Keratinocyte (primary cell): ENCODE results near the gene C11orf71. TPM values are rescaled to one million over a fixed set of nuclear protein-coding genes. Genes with fewer than 3 reads are reported as not detected.

Experiments
- DNase-seq: peaks from one replicate; pipeline ENCODE4 v3.0.0-alpha.2; 2011; ENCODE audit warnings: low read depth, missing footprints, low spot score
- FAIRE-seq: peaks from 2 replicates; lab custom pipeline; 2011; peaks lifted over from hg19 to GRCh38; lab: Jason Lieb, UNC
- H2AFZ ChIP-seq: 2 replicates; pipeline ENCODE4 v1.6.0; 2012; ENCODE audit warnings: low read length, control low read depth, inconsistent platforms; ENCODE audit not compliant: control insufficient read depth
- H3K27ac ChIP-seq: 2 replicates; pipeline ENCODE4 v1.5.1; 2011; ENCODE audit warnings: low read length; ENCODE audit not compliant: control insufficient read depth, insufficient read depth
- H3K27me3 ChIP-seq: 3 replicates; pipeline ENCODE4 v1.6.0; 2011; ENCODE audit warnings: low read length; ENCODE audit not compliant: control insufficient read depth, insufficient read depth; ENCODE audit errors: extremely low read depth
- H3K36me3 ChIP-seq, 2 experiments: 2 replicates in 1 of 2; 3 replicates in 1 of 2; pipeline ENCODE4 v1.5.1; 2011; ENCODE audit warnings: low read length in 2 of 2, mild to moderate bottlenecking in 1 of 2; ENCODE audit not compliant: control insufficient read depth in 2 of 2, insufficient read depth in 2 of 2; ENCODE audit errors: extremely low read depth in 1 of 2
- H3K4me1 ChIP-seq: 3 replicates; pipeline ENCODE4 v1.5.1; 2011; ENCODE audit warnings: low read length; ENCODE audit not compliant: control insufficient read depth, insufficient read depth; ENCODE audit errors: extremely low read depth
- H3K4me2 ChIP-seq: 3 replicates; pipeline ENCODE4 v1.6.0; 2011; ENCODE audit warnings: low read depth, low read length; ENCODE audit not compliant: control insufficient read depth, insufficient read depth; ENCODE audit errors: extremely low read depth
- H3K4me3 ChIP-seq, 3 experiments: fragments of 200-600 bp in 1 of 3; sonication (generic) in 1 of 3; 2 replicates in 2 of 3; 3 replicates in 1 of 3; pipeline ENCODE4 v1.5.1; 2011 to 2016; ENCODE audit warnings: low read length in 3 of 3, mild to moderate bottlenecking in 3 of 3, control low read depth in 2 of 3, inconsistent platforms in 1 of 3, low read depth in 1 of 3, mixed read lengths in 1 of 3, mixed run types in 1 of 3, moderate library complexity in 1 of 3; ENCODE audit not compliant: control insufficient read depth in 2 of 3, insufficient read depth in 2 of 3; ENCODE audit errors: extremely low read depth in 1 of 3
- H3K79me2 ChIP-seq: 2 replicates; pipeline ENCODE4 v1.6.0; 2012; ENCODE audit warnings: low read length; ENCODE audit not compliant: control insufficient read depth, insufficient read depth
- H3K9ac ChIP-seq: 3 replicates; pipeline ENCODE4 v1.6.0; 2011; ENCODE audit warnings: low read length; ENCODE audit not compliant: control insufficient read depth, insufficient read depth; ENCODE audit errors: extremely low read depth
- H3K9me1 ChIP-seq: 3 replicates; pipeline ENCODE4 v1.6.0; 2011; ENCODE audit warnings: low read length; ENCODE audit not compliant: control insufficient read depth, insufficient read depth; ENCODE audit errors: extremely low read depth
- H3K9me3 ChIP-seq: 2 replicates; pipeline ENCODE4 v1.5.1; 2012; ENCODE audit warnings: low read depth, low read length; ENCODE audit not compliant: control insufficient read depth
- H4K20me1 ChIP-seq: 3 replicates; pipeline ENCODE4 v1.6.0; 2011; ENCODE audit warnings: low read length; ENCODE audit not compliant: control insufficient read depth, insufficient read depth; ENCODE audit errors: extremely low read depth
- EZH2 ChIP-seq: IDR thresholded peaks from one replicate; pipeline ENCODE4 v1.6.1; 2012; ENCODE audit warnings: inconsistent platforms, mild to moderate bottlenecking, low read length, moderate library complexity
- dilution Hi-C: fragments of 300-500 bp; cut with MboI; formaldehyde crosslinking; loops from one replicate; pipeline ENCODE4 v1.7.0; 2020; ENCODE audit warnings: low sequenced_read_pairs; ENCODE audit not compliant: extremely low pct_ligation_motif_present
- polyA plus RNA-seq, 5 experiments: library from polyadenylated mRNA; depleted of rRNA in 3 of 5; stranded (reverse) in 3 of 5; stranded (forward) in 1 of 5; unstranded in 1 of 5; fragments of >200 nt; gene quantifications; 1 replicate in 1 of 5; 2 replicates in 3 of 5; 3 replicates in 1 of 5; pipeline versions ENCODE4 v1.2.1 to v1.2.3, GENCODE V29; 2011 to 2012; ENCODE audit warnings: missing spikeins in 2 of 5, low read depth in 1 of 5, low replicate concordance in 1 of 5
- TF ChIP-seq, protein P1 (sequence below), 3 experiments: IDR thresholded peaks in 1 of 3; conservative IDR thresholded peaks in 1 of 3; optimal IDR thresholded peaks in 1 of 3; 2 replicates in 2 of 3; 3 replicates in 1 of 3; pipeline versions ENCODE3 to v1.5.1; 2011; ENCODE audit warnings: low read length in 3 of 3, mild to moderate bottlenecking in 3 of 3, moderate library complexity in 2 of 3, control low read depth in 1 of 3, inconsistent platforms in 1 of 3; ENCODE audit not compliant: insufficient read depth in 2 of 3; ENCODE audit errors: extremely low read depth in 1 of 3

The C11orf71 gene
- polyA plus RNA-seq, 1 donor (not counting 4 experiments of a cell fraction or from before 2014, with no cell fraction given), result 2.1 TPM

DNA sequence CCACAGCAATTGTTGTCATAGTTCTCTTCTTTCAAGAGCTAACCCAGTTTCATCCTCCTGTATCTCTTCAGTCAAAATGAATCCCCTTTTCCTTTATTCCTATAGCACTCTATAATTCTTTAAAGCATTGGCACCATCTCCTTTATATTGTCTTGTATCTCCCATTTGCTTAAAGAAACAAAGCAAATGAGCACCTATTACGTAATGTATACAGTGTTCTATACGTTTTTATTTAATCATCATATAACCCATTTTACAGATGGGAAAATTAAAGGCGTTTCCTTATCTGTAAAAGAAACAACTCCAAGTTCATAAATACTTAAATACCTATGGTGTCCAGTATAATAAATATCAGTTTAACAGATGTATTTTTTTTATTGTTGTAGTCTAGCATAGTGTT, 32.6 kb upstream of the C11orf71 start:
- no peak overlapping the region for H3K4me2 ChIP-seq
- no peak overlapping the region for H3K4me3 ChIP-seq
- H3K9me3 ChIP-seq, result no peaks in the 10 kb centered on the region
- no peak overlapping the region for H3K27ac ChIP-seq
- no peak overlapping the region for H2AFZ ChIP-seq
- TF ChIP-seq EZH2, result no peak
- no peaks in the 10 kb centered on the region for H3K36me3 ChIP-seq
- peaks cover 4% of the 10 kb centered on the region for H3K4me1 ChIP-seq
- FAIRE-seq (no peak), DNase-seq (no peak)
- H3K79me2 ChIP-seq, result no peaks in the 10 kb centered on the region
- H3K9me1 ChIP-seq, result no peaks in the 10 kb centered on the region
- dilution Hi-C loops, result no loop called here
- H3K9ac ChIP-seq, result no peak overlapping the region
- H4K20me1 ChIP-seq, result no peaks in the 10 kb centered on the region
- H3K27me3 ChIP-seq, result no peaks in the 10 kb centered on the region

DNA sequence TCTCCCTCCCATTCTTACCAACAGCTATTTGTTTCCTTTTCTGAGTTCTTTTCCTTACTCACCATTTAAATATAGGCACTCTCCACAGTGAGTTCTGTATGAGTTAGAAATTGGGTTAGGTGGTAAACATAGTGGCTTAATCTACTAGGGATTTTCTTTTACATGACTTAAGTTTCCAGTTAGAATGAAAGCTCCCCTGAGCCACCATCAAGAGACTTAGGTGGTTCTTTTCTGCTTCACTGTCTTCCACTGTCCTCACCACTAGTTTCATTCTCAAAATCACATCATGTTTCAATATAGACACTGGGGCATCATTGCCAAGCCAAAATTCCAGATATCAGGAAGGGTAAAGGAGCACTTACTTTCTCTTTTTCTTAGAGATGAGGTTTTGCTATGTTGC, 30.0 kb upstream of the C11orf71 start:
- no peak overlapping the region for H2AFZ ChIP-seq
- H3K4me3 ChIP-seq, result no peak overlapping the region
- H3K36me3 ChIP-seq, result no peaks in the 10 kb centered on the region
- H3K9me3 ChIP-seq, result no peaks in the 10 kb centered on the region
- H3K4me2 ChIP-seq, result no peak overlapping the region
- H3K9me1 ChIP-seq, result no peaks in the 10 kb centered on the region
- no peak overlapping the region for H3K9ac ChIP-seq
- dilution Hi-C loops, result no loop called here
- no peak for DNase-seq
- no peaks in the 10 kb centered on the region for H3K79me2 ChIP-seq
- no peak overlapping the region for H3K27ac ChIP-seq
- TF ChIP-seq, protein P1, sequence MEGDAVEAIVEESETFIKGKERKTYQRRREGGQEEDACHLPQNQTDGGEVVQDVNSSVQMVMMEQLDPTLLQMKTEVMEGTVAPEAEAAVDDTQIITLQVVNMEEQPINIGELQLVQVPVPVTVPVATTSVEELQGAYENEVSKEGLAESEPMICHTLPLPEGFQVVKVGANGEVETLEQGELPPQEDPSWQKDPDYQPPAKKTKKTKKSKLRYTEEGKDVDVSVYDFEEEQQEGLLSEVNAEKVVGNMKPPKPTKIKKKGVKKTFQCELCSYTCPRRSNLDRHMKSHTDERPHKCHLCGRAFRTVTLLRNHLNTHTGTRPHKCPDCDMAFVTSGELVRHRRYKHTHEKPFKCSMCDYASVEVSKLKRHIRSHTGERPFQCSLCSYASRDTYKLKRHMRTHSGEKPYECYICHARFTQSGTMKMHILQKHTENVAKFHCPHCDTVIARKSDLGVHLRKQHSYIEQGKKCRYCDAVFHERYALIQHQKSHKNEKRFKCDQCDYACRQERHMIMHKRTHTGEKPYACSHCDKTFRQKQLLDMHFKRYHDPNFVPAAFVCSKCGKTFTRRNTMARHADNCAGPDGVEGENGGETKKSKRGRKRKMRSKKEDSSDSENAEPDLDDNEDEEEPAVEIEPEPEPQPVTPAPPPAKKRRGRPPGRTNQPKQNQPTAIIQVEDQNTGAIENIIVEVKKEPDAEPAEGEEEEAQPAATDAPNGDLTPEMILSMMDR (optimal IDR thresholded peaks at IDR 0.05 in 1 of 3, IDR thresholded peaks at IDR 0.05 in 1 of 3, conservative IDR thresholded peaks at IDR 0.05 in 1 of 3; ENCODE audit: extremely low read depth in 1 of 3, insufficient read depth in 2 of 3, low read length in 3 of 3), result no peak
- H3K27me3 ChIP-seq, result no peaks in the 10 kb centered on the region
- H3K4me1 ChIP-seq, result peaks cover 4% of the 10 kb centered on the region
- FAIRE-seq, result no peak
- H4K20me1 ChIP-seq, result no peaks in the 10 kb centered on the region

GRCh38 chr11:114426280-114426679, 26.0 kb upstream of the C11orf71 start:
- Histone ChIP-seq H3K9me3 (no peaks in the 10 kb centered on the region), H3K36me3 (no peaks in the 10 kb centered on the region), H3K9me1 (no peaks in the 10 kb centered on the region), H3K27ac (no peak overlapping the region), H3K4me1 (peaks cover under 1% of the 10 kb centered on the region), H3K9ac (no peak overlapping the region), H3K4me3 (no peak overlapping the region), H3K79me2 (no peaks in the 10 kb centered on the region), H4K20me1 (no peaks in the 10 kb centered on the region), H3K27me3 (no peaks in the 10 kb centered on the region), H2AFZ (no peak overlapping the region), H3K4me2 (no peak overlapping the region)
- FAIRE-seq (no peak), DNase-seq (no peak)
- dilution Hi-C loops, result no loop called here
- no peak for TF ChIP-seq EZH2
- TF ChIP-seq, protein P1 (optimal IDR thresholded peaks at IDR 0.05 in 1 of 3, IDR thresholded peaks at IDR 0.05 in 1 of 3, conservative IDR thresholded peaks at IDR 0.05 in 1 of 3; ENCODE audit: extremely low read depth in 1 of 3, insufficient read depth in 2 of 3, low read length in 3 of 3), result no peak
